Measurements from ENCODE around the gene NR4A3. TPM values are rescaled to one million over a fixed set of nuclear protein-coding genes. Genes with fewer than 3 reads are reported as not detected.

NR4A3 gene
- total and polyA plus RNA-seq, 10 of the 15 experiments (the other 5 are each of a cell fraction or from before 2014, with no cell fraction given) = 0.04 to 2.1 (median 0.64) TPM; not detected in 1

GRCh38 chr9:99834474-99834873, 12.8 kb downstream of the NR4A3 start:
- ChIA-PET RAD21 (ENCODE audit: unreplicated experiment) (no interaction called here), SMC1A (ENCODE audit: uncharacterized antibody, unreplicated experiment) (interaction anchor here (0.5 kb wide), 1 partner anchor 437 kb away, joined by 4 read pairs; no protein-coding TSS in a partner anchor), CTCF (no interaction called here), POLR2A (no interaction called here)
- Histone ChIP-seq H2AFZ (ENCODE audit: control insufficient read depth, low read depth, low read length) (no peak overlapping the region), H3K9ac (ENCODE audit: control insufficient read depth, insufficient read depth, low read length) (no peak overlapping the region), H4K20me1 (ENCODE audit: control insufficient read depth, insufficient read depth) (no peaks in the 10 kb centered on the region), H3K4me3 (no peak overlapping the region), H3K36me3 (ENCODE audit: control insufficient read depth in 2 of 2, insufficient read depth in 2 of 2, low read length in 1 of 2) (no peaks in the 10 kb centered on the region), H3K27ac (ENCODE audit: control insufficient read depth, insufficient read depth) (no peak overlapping the region), H3K27me3 (replicated peaks in 1 of 2; ENCODE audit: control insufficient read depth in 2 of 2, insufficient read depth in 2 of 2, low read length in 1 of 2) (no peaks in the 10 kb centered on the region), H3K4me1 (ENCODE audit: control insufficient read depth, insufficient read depth, low read length) (no peaks in the 10 kb centered on the region), H3K9me3 (replicated peaks; ENCODE audit: control insufficient read depth, insufficient read depth, low read length) (no peaks in the 10 kb centered on the region), H3K4me2 (ENCODE audit: control insufficient read depth, insufficient read depth) (no peak overlapping the region), H3K79me2 (ENCODE audit: control insufficient read depth, insufficient read depth, low read length) (no peaks in the 10 kb centered on the region)
- no peak for FAIRE-seq
- ATAC-seq = no peak
- no peak for DNase-seq (ENCODE audit: low read depth, low spot score)
- 96% methylated on average over 3 of the region's 3 CpGs for WGBS (ENCODE audit: insufficient coverage, insufficient replicate concordance, low lambda C conversion rate, missing lambda C conversion rate)
- TF ChIP-seq RELA (IDR thresholded peaks at IDR 0.05; ENCODE audit: borderline replicate concordance, partially characterized antibody) (no peak), FOXM1 (IDR thresholded peaks at IDR 0.05; ENCODE audit: low read depth, low read length) (no peak), LARP7 (IDR thresholded peaks at IDR 0.05) (no peak), RBBP5 (conservative IDR thresholded peaks at IDR 0.05) (no peak), PML (IDR thresholded peaks at IDR 0.05; ENCODE audit: low read length) (no peak), ZNF592 (IDR thresholded peaks at IDR 0.05) (no peak), SMAD5 (IDR thresholded peaks at IDR 0.05; ENCODE audit: low read depth) (no peak), NFIC (IDR thresholded peaks at IDR 0.05; ENCODE audit: low read depth, low read length) (no peak), ZNF384 (IDR thresholded peaks at IDR 0.05; ENCODE audit: borderline replicate concordance, low read depth, low read length) (no peak), JUND (IDR thresholded peaks at IDR 0.05; ENCODE audit: low read depth, low read length) (no peak), IRF4 (IDR thresholded peaks at IDR 0.05; ENCODE audit: low read depth, low read length) (no peak), TBL1XR1 (IDR thresholded peaks at IDR 0.05; ENCODE audit: low read depth, low read length) (no peak), HCFC1 (IDR thresholded peaks at IDR 0.05; ENCODE audit: low read length) (no peak), CBX5 (IDR thresholded peaks at IDR 0.05; ENCODE audit: low read depth) (no peak)
- TF ChIP-seq, protein P1, sequence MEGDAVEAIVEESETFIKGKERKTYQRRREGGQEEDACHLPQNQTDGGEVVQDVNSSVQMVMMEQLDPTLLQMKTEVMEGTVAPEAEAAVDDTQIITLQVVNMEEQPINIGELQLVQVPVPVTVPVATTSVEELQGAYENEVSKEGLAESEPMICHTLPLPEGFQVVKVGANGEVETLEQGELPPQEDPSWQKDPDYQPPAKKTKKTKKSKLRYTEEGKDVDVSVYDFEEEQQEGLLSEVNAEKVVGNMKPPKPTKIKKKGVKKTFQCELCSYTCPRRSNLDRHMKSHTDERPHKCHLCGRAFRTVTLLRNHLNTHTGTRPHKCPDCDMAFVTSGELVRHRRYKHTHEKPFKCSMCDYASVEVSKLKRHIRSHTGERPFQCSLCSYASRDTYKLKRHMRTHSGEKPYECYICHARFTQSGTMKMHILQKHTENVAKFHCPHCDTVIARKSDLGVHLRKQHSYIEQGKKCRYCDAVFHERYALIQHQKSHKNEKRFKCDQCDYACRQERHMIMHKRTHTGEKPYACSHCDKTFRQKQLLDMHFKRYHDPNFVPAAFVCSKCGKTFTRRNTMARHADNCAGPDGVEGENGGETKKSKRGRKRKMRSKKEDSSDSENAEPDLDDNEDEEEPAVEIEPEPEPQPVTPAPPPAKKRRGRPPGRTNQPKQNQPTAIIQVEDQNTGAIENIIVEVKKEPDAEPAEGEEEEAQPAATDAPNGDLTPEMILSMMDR (IDR thresholded peaks at IDR 0.05 in 2 of 3, conservative IDR thresholded peaks at IDR 0.05 in 1 of 3; ENCODE audit: control insufficient read depth in 2 of 3, extremely low read depth in 1 of 3, insufficient read depth in 1 of 3, low read depth in 3 of 3, low read length in 3 of 3) = no peak
- BruUV-seq (replicated peaks) = no TSS peak
- intact Hi-C loops (cut with micrococcal nuclease; ENCODE audit: unreplicated experiment) (no loop called here), in situ Hi-C loops (cut with MboI) (no loop called here)

All from GM12878 (cell line).